DND-41 (cell line): Measurements from ENCODE around the gene ZNF236.

Source experiments
- ATAC-seq: fragments of 200-7000 bp; cut with Tn5 transposase; 3 replicates; pipeline ENCODE4 v1.9.1; 2021; ENCODE audit warnings: low read depth; ENCODE audit not compliant: insufficient read depth
- DNase-seq: peaks from one replicate; pipeline ENCODE4 v3.0.0-alpha.2; 2020
- H2AFZ ChIP-seq: 2 replicates; pipeline ENCODE4 v1.6.0; 2012; ENCODE audit warnings: low read depth, low read length
- H3K27ac ChIP-seq: 2 replicates; pipeline ENCODE4 v1.5.1; 2012; ENCODE audit warnings: low read length, inconsistent platforms
- H3K27me3 ChIP-seq: fragments of 200-600 bp; sonication (generic); 2 replicates; pipeline ENCODE4 v1.6.0; 2012; ENCODE audit warnings: low read length, mild to moderate bottlenecking, inconsistent platforms; ENCODE audit not compliant: insufficient read depth, poor library complexity
- H3K36me3 ChIP-seq: 2 replicates; pipeline ENCODE4 v1.5.1; 2012; ENCODE audit warnings: low read length, inconsistent platforms; ENCODE audit not compliant: insufficient read depth
- H3K4me1 ChIP-seq: 2 replicates; pipeline ENCODE4 v1.5.1; 2012; ENCODE audit warnings: mild to moderate bottlenecking, low read length; ENCODE audit not compliant: insufficient read depth
- H3K4me2 ChIP-seq: 2 replicates; pipeline ENCODE4 v1.6.0; 2012; ENCODE audit warnings: mild to moderate bottlenecking, moderate library complexity, low read length, inconsistent platforms; ENCODE audit not compliant: insufficient read depth
- H3K4me3 ChIP-seq, 2 experiments: fragments of 200-600 bp in 1 of 2; shearing (Covaris generic) in 1 of 2; 2 replicates each; pipeline ENCODE4 v1.5.1; 2012 to 2016; ENCODE audit warnings: inconsistent platforms in 2 of 2, low read length in 2 of 2, mild to moderate bottlenecking in 2 of 2, low read depth in 1 of 2, moderate library complexity in 1 of 2
- H3K79me2 ChIP-seq: 2 replicates; pipeline ENCODE4 v1.6.0; 2012; ENCODE audit warnings: low read length, inconsistent platforms; ENCODE audit not compliant: insufficient read depth
- H3K9ac ChIP-seq: 2 replicates; pipeline ENCODE4 v1.6.0; 2012; ENCODE audit warnings: low read depth, mild to moderate bottlenecking, inconsistent platforms, low read length, moderate library complexity
- H3K9me3 ChIP-seq: 2 replicates; pipeline ENCODE4 v1.5.1; 2012; ENCODE audit warnings: low read length, moderate library complexity, mild to moderate bottlenecking, inconsistent platforms; ENCODE audit not compliant: insufficient read depth, severe bottlenecking
- H4K20me1 ChIP-seq: 2 replicates; pipeline ENCODE4 v1.6.0; 2012; ENCODE audit warnings: low read length; ENCODE audit not compliant: insufficient read depth
- EZH2 ChIP-seq: IDR thresholded peaks from 3 replicates; pipeline ENCODE4 v1.6.1; 2012; ENCODE audit warnings: borderline replicate concordance, low read depth, mild to moderate bottlenecking, moderate library complexity, low read length, inconsistent platforms; ENCODE audit not compliant: severe bottlenecking
- TF ChIP-seq, protein P1 (sequence below): IDR thresholded peaks from 2 replicates; pipeline ENCODE4 v1.5.1; 2012; ENCODE audit warnings: borderline replicate concordance, low read length, moderate library complexity, mild to moderate bottlenecking; ENCODE audit not compliant: poor library complexity, severe bottlenecking; ENCODE audit errors: extremely low read depth

Gene ZNF236

DNA sequence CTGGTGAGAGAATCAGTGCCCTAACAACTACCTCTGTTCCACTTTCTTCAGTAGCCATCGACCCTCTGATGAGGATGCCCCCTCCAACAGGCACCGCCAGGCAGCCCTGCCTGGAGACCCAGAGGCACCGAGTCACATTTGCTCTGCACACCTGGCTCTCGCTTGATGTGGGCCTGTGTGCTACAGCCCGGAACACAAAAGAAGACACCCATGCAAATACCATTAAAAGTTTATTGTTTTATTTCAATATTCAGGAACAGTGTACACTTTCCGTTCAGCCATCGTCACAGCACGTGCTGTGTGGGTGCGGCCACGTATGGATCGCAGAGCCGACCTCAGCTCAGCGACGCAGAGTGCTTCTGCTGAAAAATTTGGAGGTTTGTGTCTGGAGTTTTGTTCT, 156.3 kb downstream of the ZNF236 start:
- H3K27ac ChIP-seq = no peak overlapping the region
- H3K9me3 ChIP-seq = no peaks in the 10 kb centered on the region
- H3K79me2 ChIP-seq = no peaks in the 10 kb centered on the region
- no peak overlapping the region for H2AFZ ChIP-seq
- peaks cover 10% of the 10 kb centered on the region for H3K36me3 ChIP-seq
- DNase-seq (no peak), ATAC-seq (no peak)
- no peaks in the 10 kb centered on the region for H3K27me3 ChIP-seq
- H3K4me1 ChIP-seq = peaks cover 5% of the 10 kb centered on the region; the same call in 1 of the 2 replicates
- H3K4me2 ChIP-seq = no peak overlapping the region
- no peaks in the 10 kb centered on the region for H4K20me1 ChIP-seq
- no peak overlapping the region for H3K4me3 ChIP-seq
- TF ChIP-seq, protein P1, sequence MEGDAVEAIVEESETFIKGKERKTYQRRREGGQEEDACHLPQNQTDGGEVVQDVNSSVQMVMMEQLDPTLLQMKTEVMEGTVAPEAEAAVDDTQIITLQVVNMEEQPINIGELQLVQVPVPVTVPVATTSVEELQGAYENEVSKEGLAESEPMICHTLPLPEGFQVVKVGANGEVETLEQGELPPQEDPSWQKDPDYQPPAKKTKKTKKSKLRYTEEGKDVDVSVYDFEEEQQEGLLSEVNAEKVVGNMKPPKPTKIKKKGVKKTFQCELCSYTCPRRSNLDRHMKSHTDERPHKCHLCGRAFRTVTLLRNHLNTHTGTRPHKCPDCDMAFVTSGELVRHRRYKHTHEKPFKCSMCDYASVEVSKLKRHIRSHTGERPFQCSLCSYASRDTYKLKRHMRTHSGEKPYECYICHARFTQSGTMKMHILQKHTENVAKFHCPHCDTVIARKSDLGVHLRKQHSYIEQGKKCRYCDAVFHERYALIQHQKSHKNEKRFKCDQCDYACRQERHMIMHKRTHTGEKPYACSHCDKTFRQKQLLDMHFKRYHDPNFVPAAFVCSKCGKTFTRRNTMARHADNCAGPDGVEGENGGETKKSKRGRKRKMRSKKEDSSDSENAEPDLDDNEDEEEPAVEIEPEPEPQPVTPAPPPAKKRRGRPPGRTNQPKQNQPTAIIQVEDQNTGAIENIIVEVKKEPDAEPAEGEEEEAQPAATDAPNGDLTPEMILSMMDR = no peak
- TF ChIP-seq EZH2 = no peak
- no peak overlapping the region for H3K9ac ChIP-seq

DNA sequence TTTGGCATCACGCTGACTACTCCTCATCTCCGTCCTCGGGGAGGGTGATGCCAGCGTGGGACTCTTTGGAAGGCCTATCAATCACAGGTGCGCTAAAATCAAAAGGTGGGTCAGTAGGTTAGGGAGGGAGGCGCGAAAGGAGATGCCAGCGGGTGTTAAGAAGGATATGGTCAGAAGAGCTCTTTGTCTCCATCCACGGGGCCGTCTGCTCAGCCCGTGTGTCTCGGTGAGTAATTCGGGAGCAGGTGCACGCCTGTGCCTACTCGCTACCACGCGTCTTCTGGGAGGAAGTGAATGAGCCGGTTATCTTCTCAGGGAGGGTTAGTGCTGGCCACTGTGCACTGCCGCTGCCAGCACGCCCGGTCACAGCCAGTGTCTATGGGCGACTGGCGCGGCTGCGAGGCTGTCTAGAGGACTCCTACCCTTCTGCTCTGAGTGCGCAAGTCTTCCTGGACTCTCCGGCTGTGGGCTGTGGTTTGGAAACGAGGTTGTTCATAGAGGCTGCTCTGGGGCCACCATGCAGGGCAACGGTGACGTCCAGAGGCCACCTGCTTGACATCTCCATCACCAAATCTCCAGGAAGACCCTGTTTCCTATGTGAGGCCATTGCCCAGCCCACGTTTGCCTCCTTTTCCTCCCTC, 156.9 kb downstream of the ZNF236 start:
- H3K27ac ChIP-seq = no peak overlapping the region
- no peak overlapping the region for H3K4me3 ChIP-seq
- H3K9ac ChIP-seq = no peak overlapping the region
- no peak overlapping the region for H2AFZ ChIP-seq
- H3K4me2 ChIP-seq = no peak overlapping the region
- peaks cover 5% of the 10 kb centered on the region; the same call in 1 of the 2 replicates for H3K4me1 ChIP-seq
- no peak for DNase-seq
- H4K20me1 ChIP-seq = no peaks in the 10 kb centered on the region
- no peaks in the 10 kb centered on the region for H3K27me3 ChIP-seq
- no peaks in the 10 kb centered on the region for H3K9me3 ChIP-seq
- H3K36me3 ChIP-seq = peaks cover 4% of the 10 kb centered on the region; the same call in 1 of the 2 replicates
- H3K79me2 ChIP-seq = no peaks in the 10 kb centered on the region
- no peak for ATAC-seq
- TF ChIP-seq, protein P1 = no peak
- TF ChIP-seq EZH2 = no peak

DNA sequence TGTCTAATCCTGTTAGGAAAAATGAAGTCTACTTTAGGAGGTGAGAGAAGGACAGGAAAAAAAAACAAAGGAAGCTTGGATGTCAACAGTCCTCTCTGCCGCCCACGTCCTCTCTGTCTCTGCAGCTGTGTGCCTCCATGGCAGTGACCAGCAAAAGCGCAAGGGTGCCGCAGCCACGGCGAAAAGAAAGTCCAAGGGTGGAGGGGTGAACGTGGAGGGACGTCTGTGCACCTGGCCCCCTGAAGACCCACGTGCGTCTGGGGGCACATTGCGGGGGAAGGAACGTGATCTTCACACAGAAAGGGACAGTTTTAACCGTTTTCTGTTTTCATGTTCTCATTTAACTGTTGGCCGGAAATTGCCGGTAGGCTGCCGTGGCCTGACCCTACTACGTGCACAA, 157.5 kb downstream of the ZNF236 start:
- DNase-seq (no peak), ATAC-seq (no peak)
- Histone ChIP-seq H4K20me1 (no peaks in the 10 kb centered on the region), H3K4me2 (no peak overlapping the region), H3K79me2 (no peaks in the 10 kb centered on the region), H2AFZ (no peak overlapping the region), H3K9ac (no peak overlapping the region), H3K9me3 (no peaks in the 10 kb centered on the region), H3K4me3 (no peak overlapping the region), H3K36me3 (peaks cover 2% of the 10 kb centered on the region; the same call in 1 of the 2 replicates), H3K27ac (no peak overlapping the region), H3K27me3 (no peaks in the 10 kb centered on the region), H3K4me1 (peaks cover 5% of the 10 kb centered on the region; the same call in 1 of the 2 replicates)
- no peak for TF ChIP-seq EZH2
- TF ChIP-seq, protein P1 = no peak
